ENCODE results near the gene CAMTA1.

CAMTA1 gene

GRCh38 chr1:6761196-6761737, 24.0 kb upstream of the CAMTA1 start:
- no peak overlapping the region for H3K27ac ChIP-seq (ENCODE audit: extremely low read depth, low read depth, low read length)
- no peaks in the 10 kb centered on the region for H3K4me1 ChIP-seq (ENCODE audit: control insufficient read depth, insufficient read depth, low read length)
- H3K9me3 ChIP-seq (ENCODE audit: control insufficient read depth, insufficient read depth, low read depth, low read length): no peaks in the 10 kb centered on the region
- H3K4me3 ChIP-seq (ENCODE audit: low read depth, low read length): no peak overlapping the region
- no peak for TF ChIP-seq ZBTB10 (tag by site-specific recombination; IDR thresholded peaks at IDR 0.05)
- TF ChIP-seq FEZF1 (tag by site-specific recombination; IDR thresholded peaks at IDR 0.05): no peak
- TF ChIP-seq ZNF133 (tag by site-specific recombination; IDR thresholded peaks at IDR 0.05): no peak
- no peak for TF ChIP-seq HOXC10 (CRISPR knock-in tag; IDR thresholded peaks at IDR 0.05)
- 0 out of 2 replicates have a peak, but pooled peaks have one; percentile 2 for TF ChIP-seq SCRT2 (tag by site-specific recombination; IDR thresholded peaks at IDR 0.05)
- TF ChIP-seq, protein P1, sequence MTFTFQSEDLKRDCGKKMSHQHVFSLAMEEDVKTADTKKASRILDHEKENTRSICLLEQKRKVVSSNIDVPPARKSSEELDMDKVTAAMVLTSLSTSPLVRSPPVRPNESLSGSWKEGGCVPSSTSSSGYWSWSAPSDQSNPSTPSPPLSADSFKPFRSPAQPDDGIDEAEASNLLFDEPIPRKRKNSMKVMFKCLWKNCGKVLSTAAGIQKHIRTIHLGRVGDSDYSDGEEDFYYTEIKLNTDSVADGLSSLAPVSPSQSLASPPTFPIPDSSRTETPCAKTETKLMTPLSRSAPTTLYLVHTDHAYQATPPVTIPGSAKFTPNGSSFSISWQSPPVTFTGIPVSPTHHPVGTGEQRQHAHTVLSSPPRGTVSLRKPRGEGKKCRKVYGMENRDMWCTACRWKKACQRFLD (tag by site-specific recombination; IDR thresholded peaks at IDR 0.05): no peak
- no peak for TF ChIP-seq ZNF214 (tag by site-specific recombination; IDR thresholded peaks at IDR 0.05; ENCODE audit: borderline replicate concordance)
- TF ChIP-seq ZNF621 (tag by site-specific recombination; IDR thresholded peaks at IDR 0.05): no peak
- ChIA-PET POLR2A (no interaction called here), CTCF (interaction anchor here (1.0 kb wide), 1 partner anchor 10 kb away, joined by 4 read pairs; no protein-coding TSS in a partner anchor)
- no peaks in the 10 kb centered on the region for H3K36me3 ChIP-seq (ENCODE audit: control insufficient read depth in 2 of 2, insufficient read depth in 1 of 2, low read length in 2 of 2)

DNA sequence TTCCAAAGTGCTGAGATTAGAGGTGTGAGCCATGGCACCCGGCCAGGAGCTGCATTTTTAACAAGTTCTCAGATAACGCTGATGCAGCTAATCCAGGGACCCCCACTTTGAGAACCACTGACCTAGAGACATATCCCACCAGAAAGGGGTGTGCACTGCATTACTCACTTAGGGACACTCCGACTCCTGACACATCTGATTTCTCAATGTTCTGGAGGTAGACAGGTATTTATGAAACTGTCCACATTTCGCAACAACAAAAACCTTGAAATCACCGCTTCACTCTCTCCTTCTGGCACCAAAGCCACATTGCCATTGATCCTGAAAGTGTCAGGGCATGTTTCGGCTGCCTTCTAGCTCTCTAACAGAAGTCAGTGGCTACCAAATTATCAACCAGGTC, 23.2 kb upstream of the CAMTA1 start:
- Histone ChIP-seq H3K9me3 (ENCODE audit: control insufficient read depth, insufficient read depth, low read depth, low read length) (no peaks in the 10 kb centered on the region), H3K4me1 (ENCODE audit: control insufficient read depth, insufficient read depth, low read length) (no peaks in the 10 kb centered on the region), H3K36me3 (ENCODE audit: control insufficient read depth in 2 of 2, insufficient read depth in 1 of 2, low read length in 2 of 2) (no peaks in the 10 kb centered on the region), H3K4me3 (ENCODE audit: low read depth, low read length) (no peak overlapping the region), H3K27ac (ENCODE audit: extremely low read depth, low read depth, low read length) (no peak overlapping the region)
- TF ChIP-seq, protein P2, sequence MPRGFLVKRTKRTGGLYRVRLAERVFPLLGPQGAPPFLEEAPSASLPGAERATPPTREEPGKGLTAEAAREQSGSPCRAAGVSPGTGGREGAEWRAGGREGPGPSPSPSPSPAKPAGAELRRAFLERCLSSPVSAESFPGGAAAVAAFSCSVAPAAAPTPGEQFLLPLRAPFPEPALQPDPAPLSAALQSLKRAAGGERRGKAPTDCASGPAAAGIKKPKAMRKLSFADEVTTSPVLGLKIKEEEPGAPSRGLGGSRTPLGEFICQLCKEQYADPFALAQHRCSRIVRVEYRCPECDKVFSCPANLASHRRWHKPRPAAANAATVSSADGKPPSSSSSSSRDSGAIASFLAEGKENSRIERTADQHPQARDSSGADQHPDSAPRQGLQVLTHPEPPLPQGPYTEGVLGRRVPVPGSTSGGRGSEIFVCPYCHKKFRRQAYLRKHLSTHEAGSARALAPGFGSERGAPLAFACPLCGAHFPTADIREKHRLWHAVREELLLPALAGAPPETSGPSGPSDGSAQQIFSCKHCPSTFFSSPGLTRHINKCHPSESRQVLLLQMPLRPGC (tag by site-specific recombination; IDR thresholded peaks at IDR 0.05): no peak
- TF ChIP-seq ZNF280D (tag by site-specific recombination; IDR thresholded peaks at IDR 0.05) (no peak), KLF10 (tag by site-specific recombination; IDR thresholded peaks at IDR 0.05) (no peak), KLF16 (tag by site-specific recombination; IDR thresholded peaks at IDR 0.05) (no peak), ZIC2 (tag by site-specific recombination; IDR thresholded peaks at IDR 0.05) (no peak), ZNF629 (tag by site-specific recombination; IDR thresholded peaks at IDR 0.05) (no peak), HOXD13 (CRISPR knock-in tag; IDR thresholded peaks at IDR 0.05; ENCODE audit: borderline replicate concordance) (no peak), ZNF791 (tag by site-specific recombination; IDR thresholded peaks at IDR 0.05) (no peak), ZBTB7A (tag by site-specific recombination; IDR thresholded peaks at IDR 0.05; ENCODE audit: low read depth) (no peak)
- TF ChIP-seq, protein P3, sequence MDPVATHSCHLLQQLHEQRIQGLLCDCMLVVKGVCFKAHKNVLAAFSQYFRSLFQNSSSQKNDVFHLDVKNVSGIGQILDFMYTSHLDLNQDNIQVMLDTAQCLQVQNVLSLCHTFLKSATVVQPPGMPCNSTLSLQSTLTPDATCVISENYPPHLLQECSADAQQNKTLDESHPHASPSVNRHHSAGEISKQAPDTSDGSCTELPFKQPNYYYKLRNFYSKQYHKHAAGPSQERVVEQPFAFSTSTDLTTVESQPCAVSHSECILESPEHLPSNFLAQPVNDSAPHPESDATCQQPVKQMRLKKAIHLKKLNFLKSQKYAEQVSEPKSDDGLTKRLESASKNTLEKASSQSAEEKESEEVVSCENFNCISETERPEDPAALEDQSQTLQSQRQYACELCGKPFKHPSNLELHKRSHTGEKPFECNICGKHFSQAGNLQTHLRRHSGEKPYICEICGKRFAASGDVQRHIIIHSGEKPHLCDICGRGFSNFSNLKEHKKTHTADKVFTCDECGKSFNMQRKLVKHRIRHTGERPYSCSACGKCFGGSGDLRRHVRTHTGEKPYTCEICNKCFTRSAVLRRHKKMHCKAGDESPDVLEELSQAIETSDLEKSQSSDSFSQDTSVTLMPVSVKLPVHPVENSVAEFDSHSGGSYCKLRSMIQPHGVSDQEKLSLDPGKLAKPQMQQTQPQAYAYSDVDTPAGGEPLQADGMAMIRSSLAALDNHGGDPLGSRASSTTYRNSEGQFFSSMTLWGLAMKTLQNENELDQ (tag by site-specific recombination; IDR thresholded peaks at IDR 0.05; ENCODE audit: low read depth): no peak
- POLR2A ChIA-PET: interaction anchor here (0.8 kb wide), 1 partner anchor 23 kb away, joined by 3 read pairs; no protein-coding TSS in a partner anchor
- CTCF ChIA-PET: interaction anchor here (1.0 kb wide), 1 partner anchor 9 kb away, joined by 4 read pairs; no protein-coding TSS in a partner anchor

Measured in HEK293 (cell line).